ENCODE measurements around the gene UBE3C.

- no peak for TF ChIP-seq CTCF (optimal IDR thresholded peaks at IDR 0.05 in 1 of 3, IDR thresholded peaks at IDR 0.05 in 1 of 3, conservative IDR thresholded peaks at IDR 0.05 in 1 of 3; ENCODE audit: extremely low read depth in 1 of 3, insufficient read depth in 2 of 3, low read length in 3 of 3)
- TF ChIP-seq EZH2 (IDR thresholded peaks at IDR 0.05; ENCODE audit: low read length): no peak
These were observed 137.4 kb downstream of the UBE3C start for GRCh38 chr7:157276091-157276561.
